SK-N-SH (cell line): ENCODE data around the gene TPRA1. TPM values are rescaled to one million over a fixed set of nuclear protein-coding genes. Genes with fewer than 3 reads are reported as not detected.

Experiments used
- CTCF ChIA-PET: fragments of 300-600, 350-600 bp; formaldehyde crosslinking; extraction: SDS; loops from one replicate; lab custom pipeline; 2021; lab: Yijun Ruan, JAX
- POLR2A ChIA-PET: fragments of 350-600 bp; sonication (Branson Sonifier 250); formaldehyde crosslinking; extraction: SDS; loops from one replicate; lab custom pipeline; 2020; ENCODE audit warnings: antibody characterized with exemption, inconsistent platforms; lab: Yijun Ruan, JAX
- DNase-seq: peaks from one replicate; pipeline ENCODE4 v3.0.0; 2012
- H2AFZ ChIP-seq: fragments of 200-600 bp; sonication (generic); 2 replicates; pipeline ENCODE4 v1.8.1; 2016; ENCODE audit warnings: antibody characterized with exemption, mild to moderate bottlenecking, low read depth
- H3F3A ChIP-seq: fragments of 200-600 bp; sonication (generic); replicated peaks from 2 replicates; pipeline ENCODE3; 2016; ENCODE audit warnings: antibody characterized with exemption, mild to moderate bottlenecking; ENCODE audit not compliant: insufficient read depth
- H3K27ac ChIP-seq, 2 experiments: fragments of 200-500 bp in 1 of 2; fragments of 200-600 bp in 1 of 2; sonication (Bioruptor generic) in 1 of 2; sonication (generic), shearing (Covaris generic) in 1 of 2; 2 replicates each; pipeline versions ENCODE4 v1.5.1 to v1.6.1; 2014 to 2016; ENCODE audit warnings: low read depth in 2 of 2, inconsistent platforms in 1 of 2, low read length in 1 of 2, mild to moderate bottlenecking in 1 of 2, mixed read lengths in 1 of 2
- H3K27me3 ChIP-seq: fragments of 200-600 bp; sonication (generic), shearing (Covaris generic); 2 replicates; pipeline ENCODE4 v1.6.1; 2016; ENCODE audit warnings: mixed run types; ENCODE audit not compliant: insufficient read depth
- H3K36me3 ChIP-seq, 2 experiments: fragments of 200-500 bp in 1 of 2; fragments of 200-600 bp in 1 of 2; sonication (Bioruptor generic) in 1 of 2; sonication (generic) in 1 of 2; replicated peaks in 1 of 2; 2 replicates each; pipeline versions ENCODE3 to v1.5.1; 2014 to 2016; ENCODE audit warnings: low read length in 1 of 2, mild to moderate bottlenecking in 1 of 2; ENCODE audit not compliant: insufficient read depth in 2 of 2, control insufficient read depth in 1 of 2
- H3K4me1 ChIP-seq, 2 experiments: fragments of 200-500 bp in 1 of 2; fragments of 200-600 bp in 1 of 2; sonication (Bioruptor generic) in 1 of 2; sonication (generic), shearing (Covaris generic) in 1 of 2; 2 replicates each; pipeline versions ENCODE4 v1.5.1 to v1.6.1; 2014 to 2016; ENCODE audit warnings: low read depth in 1 of 2, low read length in 1 of 2, mixed run types in 1 of 2; ENCODE audit not compliant: insufficient read depth in 2 of 2, control insufficient read depth in 1 of 2
- H3K4me2 ChIP-seq: fragments of 200-600 bp; sonication (generic), shearing (Covaris generic); 2 replicates; pipeline ENCODE4 v1.6.1; 2017; ENCODE audit warnings: mixed run types
- H3K4me3 ChIP-seq, 2 experiments: fragments of 200-500 bp in 1 of 2; fragments of 200-600 bp in 1 of 2; sonication (Bioruptor generic) in 1 of 2; sonication (generic), shearing (Covaris generic) in 1 of 2; 2 replicates each; pipeline versions ENCODE4 v1.5.1 to v1.8.1; 2014 to 2016; ENCODE audit warnings: low read depth in 2 of 2, inconsistent platforms in 1 of 2, low read length in 1 of 2, mild to moderate bottlenecking in 1 of 2, mixed read lengths in 1 of 2, moderate library complexity in 1 of 2
- H3K79me2 ChIP-seq: fragments of 200-600 bp; sonication (generic); 2 replicates; pipeline ENCODE4 v1.8.1; 2017; ENCODE audit warnings: mild to moderate bottlenecking; ENCODE audit not compliant: insufficient read depth
- H3K9ac ChIP-seq: fragments of 200-600 bp; sonication (generic); 2 replicates; pipeline ENCODE4 v1.6.1; 2017; ENCODE audit warnings: mixed run types
- H3K9me2 ChIP-seq: fragments of 200-600 bp; sonication (generic); 2 replicates; pipeline ENCODE4 v1.6.1; 2017; ENCODE audit warnings: mixed run types
- H3K9me3 ChIP-seq: fragments of 200-600 bp; sonication (generic); 2 replicates; pipeline ENCODE4 v1.6.1; 2017; ENCODE audit warnings: mixed run types, mild to moderate bottlenecking, moderate library complexity
- H4K20me1 ChIP-seq: fragments of 200-600 bp; sonication (generic); 2 replicates; pipeline ENCODE4 v1.6.1; 2017; ENCODE audit warnings: mild to moderate bottlenecking, mixed run types; ENCODE audit not compliant: insufficient read depth
- ELF1 ChIP-seq: IDR thresholded peaks from 2 replicates; pipeline ENCODE4 v1.4.0; 2012
- EP300 ChIP-seq, 2 experiments: IDR thresholded peaks; 2 replicates each; pipeline versions ENCODE4 v1.4.0 to v1.6.1; 2012; ENCODE audit warnings: borderline replicate concordance in 1 of 2, low read depth in 1 of 2, low read length in 1 of 2
- EZH2phosphoT487 ChIP-seq: fragments of 200-600 bp; sonication (generic); IDR thresholded peaks from 2 replicates; pipeline ENCODE4 v1.6.1; 2017; ENCODE audit warnings: low read depth, mixed run types, mild to moderate bottlenecking, antibody characterized with exemption, moderate library complexity, borderline replicate concordance
- FOSL2 ChIP-seq: IDR thresholded peaks from 2 replicates; pipeline ENCODE4 v1.4.0; 2012; ENCODE audit warnings: low read depth, mild to moderate bottlenecking, moderate library complexity, borderline replicate concordance
- FOXJ3 ChIP-seq: sonication (generic); formaldehyde crosslinking; IDR thresholded peaks from 2 replicates; pipeline ENCODE4 v1.5.1; 2020; ENCODE audit warnings: mild to moderate bottlenecking, missing genetic modification reagents
- GABPA ChIP-seq: IDR thresholded peaks from 2 replicates; pipeline ENCODE4 v1.4.0; 2012; ENCODE audit warnings: low read depth, mild to moderate bottlenecking
- IRF3 ChIP-seq: fragments of 150-350 bp; IDR thresholded peaks from 2 replicates; pipeline ENCODE4 v1.6.1; 2016; ENCODE audit warnings: mild to moderate bottlenecking, low read depth, low read length
- MEF2A ChIP-seq: IDR thresholded peaks from 2 replicates; pipeline ENCODE4 v1.4.0; 2012; ENCODE audit warnings: low read depth, borderline replicate concordance
- MXI1 ChIP-seq: IDR thresholded peaks from 2 replicates; pipeline ENCODE4 v1.6.1; 2012; ENCODE audit warnings: mild to moderate bottlenecking, low read depth, low read length, improper control_type of control experiment
- RAD21 ChIP-seq: IDR thresholded peaks from 2 replicates; pipeline ENCODE4 v1.6.1; 2012; ENCODE audit warnings: mild to moderate bottlenecking, low read length
- RCOR1 ChIP-seq: fragments of 150-350 bp; IDR thresholded peaks from 2 replicates; pipeline ENCODE4 v1.6.1; 2017; ENCODE audit warnings: antibody characterized with exemption, low read length
- REST ChIP-seq: IDR thresholded peaks from 2 replicates; pipeline ENCODE4 v1.6.1; 2012; ENCODE audit warnings: mild to moderate bottlenecking, low read depth, low read length, moderate library complexity
- RFX5 ChIP-seq: IDR thresholded peaks from 2 replicates; pipeline ENCODE4 v1.6.1; 2012; ENCODE audit warnings: mild to moderate bottlenecking, improper control_type of control experiment, low read length
- RXRA ChIP-seq: IDR thresholded peaks from 2 replicates; pipeline ENCODE4 v1.4.0; 2012; ENCODE audit warnings: low read depth, mild to moderate bottlenecking, borderline replicate concordance
- SMC3 ChIP-seq: IDR thresholded peaks from 2 replicates; pipeline ENCODE4 v1.6.1; 2012; ENCODE audit warnings: low read depth, low read length, improper control_type of control experiment
- TAF1 ChIP-seq: IDR thresholded peaks from 2 replicates; pipeline ENCODE4 v1.6.1; 2012; ENCODE audit warnings: low read depth, mild to moderate bottlenecking, low read length, moderate library complexity, borderline replicate concordance
- TCF12 ChIP-seq: IDR thresholded peaks from 2 replicates; pipeline ENCODE4 v1.4.0; 2012
- USF1 ChIP-seq: IDR thresholded peaks from 2 replicates; pipeline ENCODE4 v1.4.0; 2012; ENCODE audit warnings: low read depth, borderline replicate concordance
- YY1 ChIP-seq: IDR thresholded peaks from 2 replicates; pipeline ENCODE4 v1.4.0; 2012; ENCODE audit warnings: low read depth, mild to moderate bottlenecking
- WGBS: methylation state at CpG from one replicate; pipeline ENCODE4 v1.1.6; 2017; ENCODE audit warnings: low lambda C conversion rate; 5-methylcytosine and 5-hydroxymethylcytosine counted together
- polyA plus RNA-seq, 3 experiments: library from polyadenylated mRNA; depleted of rRNA; stranded (reverse); fragments of >200 nt; gene quantifications; 2 replicates each; pipeline ENCODE4 v1.2.3, GENCODE V29; 2012
- TF ChIP-seq, protein P1 (sequence below): fragments of 150-350 bp; IDR thresholded peaks from 2 replicates; pipeline ENCODE4 v1.6.1; 2017; ENCODE audit warnings: antibody characterized with exemption, low read length, low read depth, borderline replicate concordance

The TPRA1 gene
- polyA plus RNA-seq, 1 of the 3 experiments (the other 2 are of a cell fraction), result 26.3 TPM

DNA sequence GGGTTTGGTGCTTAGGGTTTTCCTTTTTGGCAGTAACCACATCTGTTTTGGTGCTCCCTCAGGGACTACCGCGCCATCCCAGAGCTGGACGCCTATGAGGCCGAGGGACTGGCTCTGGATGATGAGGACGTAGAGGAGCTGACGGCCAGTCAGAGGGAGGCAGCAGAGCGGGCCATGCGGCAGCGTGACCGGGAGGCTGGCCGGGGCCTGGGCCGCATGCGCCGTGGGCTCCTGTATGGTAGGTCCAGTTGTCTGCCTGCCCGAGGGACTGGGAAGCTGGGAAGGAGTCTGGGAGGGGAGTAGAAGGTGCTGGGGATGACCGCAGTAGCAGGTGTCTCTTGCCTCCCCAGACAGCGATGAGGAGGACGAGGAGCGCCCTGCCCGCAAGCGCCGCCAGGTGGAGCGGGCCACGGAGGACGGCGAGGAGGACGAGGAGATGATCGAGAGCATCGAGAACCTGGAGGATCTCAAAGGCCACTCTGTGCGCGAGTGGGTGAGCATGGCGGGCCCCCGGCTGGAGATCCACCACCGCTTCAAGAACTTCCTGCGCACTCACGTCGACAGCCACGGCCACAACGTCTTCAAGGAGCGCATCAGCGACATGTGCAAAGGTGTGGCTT is 14.1 kb upstream of the TPRA1 start:
- Histone ChIP-seq H3K4me1 (peaks cover 0 to 8% of the 10 kb centered on the region in 2 experiments; a peak in 2 of 4 replicates), H3K9me3 (no peaks in the 10 kb centered on the region), H3K4me2 (no peak overlapping the region), H3F3A (no peaks in the 10 kb centered on the region), H3K9ac (no peak overlapping the region), H3K36me3 (peaks cover 8 to 46% of the 10 kb centered on the region in 2 experiments)
- POLR2A ChIA-PET, result no interaction called here
- 96% methylated on average over 32 of the region's 41 CpGs for WGBS
- TF ChIP-seq RCOR1 (no peak), GABPA (no peak), YY1 (no peak), EZH2phosphoT487 (no peak), TCF12 (no peak), RAD21 (no peak), EP300 (IDR thresholded peaks at IDR 0.05; ENCODE audit: borderline replicate concordance in 1 of 2, low read depth in 1 of 2, low read length in 1 of 2) (no peak), RXRA (no peak), TAF1 (no peak), RFX5 (no peak), MXI1 (no peak), IRF3 (no peak), FOXJ3 (no peak), SMC3 (no peak), USF1 (no peak), ELF1 (no peak), MEF2A (no peak)
- TF ChIP-seq, all 33 proteins: peak for 0
- Histone ChIP-seq H3K27me3 (no peaks in the 10 kb centered on the region), H3K9me2 (no peaks in the 10 kb centered on the region), H3K79me2 (peaks cover 20% of the 10 kb centered on the region; the same call in 1 of the 2 replicates), H4K20me1 (no peaks in the 10 kb centered on the region), H3K4me3 (no peak overlapping the region), H3K27ac (no peak overlapping the region), H2AFZ (no peak overlapping the region)
- CTCF ChIA-PET, result interaction anchor here (1.1 to 1.3 kb wide), 2 partner anchors 30 to 87 kb away, joined by 3 to 6 read pairs; no protein-coding TSS in a partner anchor
- DNase-seq, result no peak

DNA sequence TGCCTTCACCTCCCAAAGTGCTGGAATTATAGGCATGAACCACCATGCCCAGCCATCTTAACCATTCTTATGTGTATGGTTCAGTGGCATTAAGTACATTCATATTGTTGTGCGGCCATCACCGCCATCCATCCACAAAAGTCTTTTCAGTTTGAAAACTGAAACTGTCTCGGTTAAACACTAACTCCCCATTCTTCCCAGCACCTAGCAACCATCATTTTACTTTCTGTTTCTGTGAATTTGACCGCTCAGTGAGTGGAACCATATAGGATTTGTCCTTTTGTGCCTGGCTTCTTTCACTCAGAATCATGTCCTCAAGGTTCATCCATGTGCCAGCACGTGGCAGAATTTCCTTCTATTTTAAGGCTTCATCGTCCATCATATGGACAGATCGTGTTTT is 13.5 kb upstream of the TPRA1 start:
- no peaks in the 10 kb centered on the region for H3F3A ChIP-seq
- peaks cover 26% of the 10 kb centered on the region for H3K79me2 ChIP-seq
- no peak overlapping the region for H2AFZ ChIP-seq
- peaks cover 3 to 13% of the 10 kb centered on the region in 2 experiments; a peak in 2 of 4 replicates for H3K4me1 ChIP-seq
- no peaks in the 10 kb centered on the region for H4K20me1 ChIP-seq
- no peak overlapping the region for H3K4me2 ChIP-seq
- no peak overlapping the region for H3K27ac ChIP-seq
- ChIA-PET POLR2A (no interaction called here), CTCF (no interaction called here)
- H3K9me2 ChIP-seq, result no peaks in the 10 kb centered on the region
- no peaks in the 10 kb centered on the region for H3K27me3 ChIP-seq
- H3K9ac ChIP-seq, result no peak overlapping the region
- H3K36me3 ChIP-seq, result peaks cover 8 to 46% of the 10 kb centered on the region in 2 experiments
- DNase-seq, result no peak
- no peaks in the 10 kb centered on the region for H3K9me3 ChIP-seq
- 98% methylated on average over 7 of the region's 7 CpGs for WGBS
- TF ChIP-seq FOSL2, result no peak
- TF ChIP-seq, protein P1, sequence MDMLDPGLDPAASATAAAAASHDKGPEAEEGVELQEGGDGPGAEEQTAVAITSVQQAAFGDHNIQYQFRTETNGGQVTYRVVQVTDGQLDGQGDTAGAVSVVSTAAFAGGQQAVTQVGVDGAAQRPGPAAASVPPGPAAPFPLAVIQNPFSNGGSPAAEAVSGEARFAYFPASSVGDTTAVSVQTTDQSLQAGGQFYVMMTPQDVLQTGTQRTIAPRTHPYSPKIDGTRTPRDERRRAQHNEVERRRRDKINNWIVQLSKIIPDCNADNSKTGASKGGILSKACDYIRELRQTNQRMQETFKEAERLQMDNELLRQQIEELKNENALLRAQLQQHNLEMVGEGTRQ, result no peak
- no peak for TF ChIP-seq RAD21
- no peak for TF ChIP-seq YY1
- no peak for TF ChIP-seq REST
- no peak for TF ChIP-seq EZH2phosphoT487
- TF ChIP-seq, all 33 proteins: peak for 0
- H3K4me3 ChIP-seq, result no peak overlapping the region
